ENCODE data around the gene ZNF816.
A peak's percentile ranks its signal among the peaks of the same experiment; 100 is the strongest.
"Not testable (repeated sequence)": the region's sequence is repeated elsewhere in the genome, so short reads cannot be mapped to it uniquely, and the experiment has no call there.

Gene ZNF816

DNA sequence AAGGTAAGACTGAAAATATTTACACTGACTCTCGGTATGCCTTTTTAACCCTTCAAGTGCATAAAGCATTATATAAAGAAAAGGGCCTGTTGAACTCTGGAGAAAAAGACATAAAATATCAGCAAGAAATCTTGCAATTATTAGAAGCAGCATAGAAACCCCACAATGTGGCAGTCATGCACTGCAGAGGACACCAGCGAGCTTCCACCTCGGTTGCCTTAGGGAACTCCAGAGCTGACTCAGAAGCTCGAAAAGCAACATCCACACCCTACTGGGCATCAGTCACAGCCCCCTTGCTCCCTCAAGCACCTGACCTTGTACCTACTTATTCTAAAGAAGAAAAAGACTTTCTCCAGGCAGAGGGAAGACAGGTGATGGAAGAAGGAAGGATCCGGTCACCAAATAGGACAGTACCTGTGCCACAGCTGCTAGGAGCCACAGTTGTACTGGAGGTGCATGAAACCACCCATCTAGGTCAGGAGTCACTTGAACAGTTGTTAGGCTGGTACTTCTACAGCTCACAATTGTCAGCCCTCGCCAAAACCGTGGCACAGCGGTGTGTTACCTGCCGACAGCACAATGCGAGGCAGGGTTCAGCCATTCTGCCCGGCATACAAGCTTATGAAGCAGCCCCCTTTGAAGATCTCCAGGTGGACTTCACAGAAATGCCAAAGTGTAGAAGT lies 2.9 kb downstream of the ZNF816 start:
- no peak for DNase-seq (ENCODE audit: low read depth in 2 of 2)

DNA sequence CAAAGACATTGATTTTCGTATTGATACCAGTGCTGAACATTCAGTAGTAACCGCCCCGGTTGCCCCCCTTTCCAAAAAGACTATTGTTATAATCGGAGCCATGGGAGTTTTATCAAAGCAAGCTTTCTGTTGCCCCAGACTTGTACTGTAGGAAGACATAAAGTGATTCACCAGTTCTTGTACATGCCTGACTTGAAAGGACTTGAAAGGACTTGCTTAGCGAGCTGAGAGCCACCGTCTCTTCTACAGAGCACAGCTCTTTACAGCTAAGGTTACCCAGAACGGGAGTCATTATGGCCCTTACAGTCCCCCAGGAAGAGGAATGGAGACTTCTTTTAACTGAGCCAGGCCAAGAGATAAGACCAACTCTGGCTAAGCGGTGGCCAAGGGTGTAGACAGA lies 5.1 kb downstream of the ZNF816 start:
- DNase-seq (ENCODE audit: low read depth in 2 of 2), result no peak

DNA sequence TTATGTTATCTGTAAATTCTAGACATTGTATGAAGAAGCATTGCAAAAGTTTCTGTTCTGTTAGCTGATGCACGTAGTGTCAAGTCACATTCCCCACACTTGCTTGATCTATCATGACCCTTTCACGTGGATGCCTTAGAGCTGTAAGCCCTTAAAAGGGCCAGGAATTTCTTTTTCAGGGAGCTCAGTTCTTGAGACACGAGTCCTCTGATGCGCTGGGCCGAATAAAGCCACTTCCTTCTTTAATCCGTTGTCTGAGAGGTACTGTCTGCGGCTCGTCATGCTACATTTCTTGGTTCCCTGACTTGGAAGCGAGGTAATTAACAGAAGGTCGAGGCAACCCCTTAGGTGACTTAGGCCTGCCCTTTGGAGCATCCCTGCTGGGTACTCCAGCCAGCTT lies 5.8 kb downstream of the ZNF816 start:
- DNase-seq (ENCODE audit: low read depth in 2 of 2), result no peak

DNA sequence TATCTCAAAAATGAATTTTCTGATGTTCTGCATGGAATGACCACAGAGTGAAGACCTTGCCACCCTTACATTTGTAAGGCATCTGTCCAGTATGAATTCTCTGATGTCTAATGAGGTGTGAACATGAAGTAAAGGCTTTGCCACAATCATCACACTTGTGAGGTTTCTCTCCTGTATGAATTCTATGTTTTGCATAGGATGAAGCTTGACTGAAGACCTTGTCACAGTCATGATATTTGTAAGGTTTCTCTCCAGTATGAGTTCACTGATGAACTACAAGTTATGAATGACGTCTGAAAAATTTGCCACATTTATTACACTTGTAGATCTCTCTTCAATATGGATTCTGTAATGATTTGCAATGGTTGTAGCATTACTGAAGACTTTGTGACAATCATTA lies 13.3 kb downstream of the ZNF816 start:
- no peak for DNase-seq (ENCODE audit: low read depth in 2 of 2)

DNA sequence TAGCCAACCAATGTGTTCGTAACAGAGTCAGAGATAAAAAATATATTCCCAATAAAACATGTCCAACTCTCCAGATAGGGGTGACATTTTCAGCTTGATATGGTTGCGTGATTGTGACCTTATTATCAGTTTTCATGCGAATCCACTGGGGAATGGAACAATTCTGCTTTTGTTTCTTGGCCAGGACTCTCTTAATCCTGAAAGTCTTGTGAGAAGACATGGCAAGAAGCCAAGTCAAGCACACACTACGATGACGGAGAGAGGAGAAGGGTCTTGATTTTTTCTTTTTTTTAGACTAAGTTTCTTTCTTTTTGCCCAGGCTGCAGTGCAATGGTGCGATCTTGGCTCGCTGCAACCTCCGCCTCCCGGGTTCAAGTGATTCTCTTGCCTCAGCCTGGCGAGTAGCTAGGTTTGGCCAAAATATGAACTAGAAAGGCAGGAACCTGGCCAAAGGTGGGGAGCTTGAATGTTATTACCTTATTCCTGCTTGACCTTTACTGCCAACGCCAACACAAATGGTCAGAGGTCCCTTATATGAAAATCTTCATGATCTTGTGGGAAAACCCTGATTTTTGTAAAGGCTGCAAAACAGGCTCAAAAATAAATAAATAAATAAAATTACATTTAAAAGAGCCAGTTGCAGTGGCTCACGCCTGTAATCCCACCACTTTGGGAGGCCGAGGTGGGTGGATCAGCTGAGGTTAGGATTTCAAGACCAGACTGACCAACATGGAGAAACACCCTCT lies 14.5 kb downstream of the ZNF816 start:
- no peak for DNase-seq (ENCODE audit: low read depth in 2 of 2)

DNA sequence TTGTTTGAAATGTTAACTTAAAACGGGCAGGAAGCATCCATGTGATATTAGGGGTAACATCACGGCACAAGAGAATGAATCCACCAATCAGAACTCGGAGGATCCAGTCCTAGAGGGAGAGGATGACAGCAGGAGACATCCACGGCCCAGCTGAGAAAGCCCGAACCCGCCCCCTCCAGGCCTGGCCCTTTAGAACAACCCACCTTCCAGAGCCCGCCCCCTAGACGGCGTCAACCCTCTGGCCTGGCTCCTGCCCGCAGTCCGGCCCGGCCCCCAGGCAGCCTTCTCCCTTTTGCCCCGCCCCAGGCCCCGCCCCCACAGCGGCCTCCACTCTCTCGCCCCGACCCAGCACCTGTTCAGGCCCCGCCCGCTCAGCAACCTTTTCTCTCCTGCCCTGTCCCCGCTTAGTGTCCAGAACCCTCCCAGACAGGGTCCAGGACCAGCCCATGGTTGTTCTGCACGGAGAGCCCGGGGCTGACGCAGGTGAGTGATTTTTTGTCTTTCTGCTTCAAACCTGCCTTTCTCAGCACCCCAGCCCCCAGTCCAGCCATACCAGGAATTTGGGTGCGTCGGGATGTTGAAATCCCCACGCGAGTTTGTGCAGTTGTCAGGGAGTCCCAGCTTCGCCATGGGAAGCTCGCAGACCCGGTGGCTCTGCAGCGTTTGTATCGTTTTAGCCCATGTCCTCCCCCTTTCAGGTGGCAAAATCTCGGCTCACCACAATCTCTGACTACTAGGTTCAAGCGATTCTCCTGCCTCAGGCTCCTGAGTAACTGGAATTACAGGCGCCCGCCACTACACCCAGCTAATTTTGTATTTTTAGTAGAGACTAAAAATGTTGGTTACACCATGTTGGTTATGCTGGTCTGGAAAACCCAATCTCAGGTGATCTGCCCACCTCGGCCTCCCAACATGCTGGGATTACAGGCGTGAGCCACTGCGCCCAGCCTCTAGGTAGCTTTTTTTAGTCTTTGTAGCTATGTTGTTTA lies 16.1 kb downstream of the ZNF816 start:
- DNase-seq (ENCODE audit: low read depth in 2 of 2), result no peak

DNA sequence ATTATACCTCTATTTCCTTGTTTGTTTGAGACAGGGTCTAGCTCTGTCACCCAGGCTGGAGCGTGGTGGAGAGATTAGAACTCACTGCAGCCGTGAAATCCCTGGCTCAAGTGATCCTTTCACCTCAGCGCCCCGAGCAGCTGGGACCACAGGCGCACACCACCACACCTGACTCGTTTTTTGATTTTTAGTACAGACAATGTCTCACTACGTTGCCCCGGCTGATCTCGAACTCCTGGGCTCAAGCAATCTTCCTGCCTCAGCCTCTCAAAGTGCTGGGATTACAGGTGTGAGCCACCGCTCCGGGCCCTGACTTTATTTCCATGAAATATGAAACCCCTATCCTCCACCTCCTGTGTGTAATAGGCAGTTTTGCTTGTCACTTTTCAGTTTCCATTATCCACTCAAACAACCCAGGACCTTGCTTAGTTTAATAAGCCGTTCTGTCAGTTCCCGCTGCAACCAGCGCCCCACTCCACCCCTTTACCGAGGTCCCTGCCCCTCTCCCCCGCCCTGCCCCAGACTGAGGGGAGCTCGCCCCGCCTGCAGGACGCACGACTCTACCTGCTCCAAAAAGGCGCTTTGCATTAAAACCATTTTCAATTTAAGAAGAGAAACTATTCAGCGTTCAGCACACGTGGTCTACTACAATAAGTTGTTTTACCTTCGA lies 16.9 kb downstream of the ZNF816 start:
- no peak for DNase-seq (ENCODE audit: low read depth in 2 of 2)

DNA sequence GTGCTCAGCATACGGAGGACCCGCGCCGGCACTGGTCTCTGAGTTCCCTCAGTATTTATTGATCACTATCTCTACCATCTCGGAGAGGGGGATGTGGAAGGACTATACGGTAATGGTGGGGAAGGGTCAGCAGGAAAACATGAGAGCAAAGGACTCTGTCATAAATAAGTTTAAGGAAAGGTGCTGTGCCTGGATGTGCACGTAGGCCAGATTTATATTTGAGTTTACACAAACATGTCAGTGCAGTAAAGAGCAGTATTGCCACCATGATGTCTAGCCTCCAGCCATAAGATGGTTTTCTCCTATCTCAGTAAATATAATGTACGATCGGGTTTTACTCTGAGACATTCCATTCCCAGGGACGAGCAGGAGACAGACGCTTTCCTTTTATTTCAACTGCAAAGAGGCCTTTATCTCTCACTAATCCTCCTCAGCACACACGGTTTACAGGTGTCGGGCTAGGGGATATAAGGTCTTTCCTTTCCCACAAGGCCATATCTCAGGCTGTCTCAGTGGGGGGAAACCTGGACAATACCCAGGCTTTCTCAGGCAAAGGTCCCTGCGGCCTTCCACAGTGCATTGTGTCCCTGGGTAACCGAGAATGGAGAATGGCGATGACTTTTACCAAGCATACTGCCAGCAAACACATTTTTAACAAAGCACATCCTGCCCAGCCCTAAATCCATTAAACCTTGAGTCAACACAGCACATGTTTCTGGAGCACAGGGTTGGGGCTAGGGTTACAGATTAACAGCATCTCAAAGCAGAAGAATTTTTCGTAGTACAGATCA lies 17.8 kb downstream of the ZNF816 start:
- DNase-seq (ENCODE audit: low read depth in 2 of 2), result not testable (repeated sequence)

DNA sequence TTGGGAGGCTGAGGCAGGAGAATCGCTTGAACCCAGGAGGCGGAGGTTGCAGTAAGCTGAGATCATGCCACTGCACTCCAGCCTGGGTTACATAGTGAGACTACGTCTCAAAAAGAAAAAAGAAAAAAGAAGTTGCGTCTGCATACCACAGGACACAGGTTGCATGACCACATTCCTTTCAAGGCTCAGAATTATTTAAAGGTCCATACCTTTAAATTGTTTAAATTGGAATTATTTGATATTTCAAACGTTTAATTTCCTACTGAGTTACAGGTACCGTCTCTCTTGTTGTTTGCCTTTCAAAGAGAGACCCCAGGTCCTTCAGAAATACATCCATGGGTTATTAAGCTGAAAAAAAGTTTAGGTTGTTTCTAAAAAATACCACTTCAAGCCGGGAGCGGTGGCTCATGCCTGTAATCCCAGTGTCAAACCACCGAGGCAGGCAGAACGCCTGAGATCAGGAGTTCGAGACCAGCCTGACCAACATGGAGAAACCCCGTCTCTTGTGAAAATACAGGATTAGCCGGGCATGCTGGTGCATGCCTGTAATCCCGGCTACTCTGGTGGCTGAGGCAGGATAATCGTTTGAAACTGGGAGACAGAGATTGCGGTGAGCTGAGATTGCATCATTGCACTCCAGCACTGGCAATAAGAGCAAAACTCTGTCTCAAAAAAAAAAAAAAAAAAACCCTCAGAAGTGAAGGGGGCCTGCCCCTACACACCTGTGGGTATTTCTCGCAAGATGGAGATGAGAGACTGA lies 18.6 kb downstream of the ZNF816 start:
- DNase-seq (ENCODE audit: low read depth in 2 of 2), result no peak

DNA sequence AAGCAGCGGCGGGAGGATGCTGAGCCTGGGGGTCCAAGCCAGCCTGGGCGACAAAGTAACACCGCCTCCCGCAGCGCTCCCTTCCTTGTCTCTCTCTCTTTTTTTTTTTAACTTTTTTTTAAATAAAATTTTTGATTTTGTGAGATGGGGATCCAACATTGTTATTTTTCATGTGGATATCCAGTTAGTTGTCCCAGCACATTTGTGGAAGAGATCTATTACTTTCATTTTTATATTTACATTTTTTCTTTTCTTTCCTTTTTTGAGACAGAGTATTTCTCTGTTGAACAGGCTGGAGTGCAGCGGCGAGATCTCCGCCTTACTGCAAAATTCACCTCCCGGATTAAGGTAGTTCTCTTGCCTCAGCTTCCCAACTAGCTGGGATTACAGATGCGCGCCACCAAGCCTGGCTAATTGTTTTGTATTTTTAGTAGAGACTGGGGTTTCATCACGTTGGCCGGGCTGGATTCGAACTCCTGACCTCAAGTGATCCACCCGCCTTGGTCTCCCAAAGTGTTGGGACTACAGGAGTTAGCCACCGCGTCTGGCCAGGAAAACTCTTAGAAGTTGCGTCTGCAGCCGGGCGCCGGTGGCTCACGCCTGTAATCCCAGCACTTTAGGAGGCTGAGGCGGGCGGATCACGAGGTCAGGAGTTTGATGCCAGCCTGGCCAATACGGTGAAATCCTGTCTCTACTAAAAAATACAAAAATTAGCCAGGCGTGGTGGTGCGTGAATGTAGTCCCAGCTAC lies 19.4 kb downstream of the ZNF816 start:
- DNase-seq (ENCODE audit: low read depth in 2 of 2), result no peak

DNA sequence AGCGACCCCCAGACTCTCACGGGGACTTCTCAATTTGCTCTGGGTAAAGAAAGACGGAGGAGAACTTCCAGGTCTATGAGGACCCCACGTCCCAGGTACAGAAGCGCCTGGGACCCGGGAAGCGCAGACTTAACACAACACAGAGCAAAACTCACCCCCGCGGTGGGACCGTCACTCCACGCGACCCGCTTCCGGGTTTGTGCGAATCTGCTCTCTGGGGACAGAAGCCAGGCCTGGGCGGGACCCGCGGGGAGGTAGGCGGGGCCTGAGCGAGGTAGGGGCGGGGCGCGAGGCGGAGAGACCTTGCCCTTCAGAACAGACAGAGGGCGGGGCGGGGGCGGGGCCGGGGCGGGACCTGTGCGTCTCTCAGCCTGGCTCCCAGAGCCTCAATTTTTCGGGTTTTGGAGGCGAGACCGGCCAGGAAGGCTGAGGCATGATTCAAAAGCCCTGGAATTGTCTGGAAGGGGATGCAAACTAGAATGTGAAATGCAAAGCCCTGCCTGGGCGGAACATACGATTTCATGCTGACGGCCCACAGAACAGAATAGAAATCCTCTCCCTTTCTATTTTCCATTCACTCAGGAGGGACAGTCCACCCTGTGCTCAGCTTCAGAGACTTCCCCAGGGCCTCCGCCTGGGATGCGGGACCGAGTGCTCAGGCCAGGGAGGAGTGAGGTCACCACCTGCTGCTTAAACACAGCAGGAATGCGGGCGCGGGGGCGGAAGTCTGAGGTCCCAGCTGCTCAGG lies 20.1 kb downstream of the ZNF816 start:
- DNase-seq (ENCODE audit: low read depth in 2 of 2), result peak; percentile 84 to 87

DNA sequence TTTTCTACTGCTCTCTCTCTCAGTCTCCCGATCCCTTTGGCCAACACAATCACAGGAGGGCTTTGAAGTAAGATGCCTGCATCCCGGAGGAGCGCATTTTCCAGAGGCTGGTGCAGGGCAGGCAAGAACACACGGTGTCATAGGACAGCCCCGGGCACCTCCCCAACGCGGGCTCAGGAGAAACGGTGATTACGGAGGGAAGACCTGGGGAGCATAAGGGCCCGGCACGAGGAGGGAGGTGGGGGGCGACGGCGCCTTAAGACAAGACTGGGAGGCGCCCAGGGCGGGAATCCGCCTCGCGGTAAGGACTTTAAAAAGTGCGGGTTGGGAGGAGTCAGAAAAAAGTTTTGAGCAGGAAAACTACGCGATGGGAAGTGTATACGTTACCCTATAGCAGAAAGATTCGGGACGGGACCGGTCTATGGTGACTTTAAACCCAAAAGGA lies 20.7 kb downstream of the ZNF816 start:
- no peak for DNase-seq (ENCODE audit: low read depth in 2 of 2)

DNA sequence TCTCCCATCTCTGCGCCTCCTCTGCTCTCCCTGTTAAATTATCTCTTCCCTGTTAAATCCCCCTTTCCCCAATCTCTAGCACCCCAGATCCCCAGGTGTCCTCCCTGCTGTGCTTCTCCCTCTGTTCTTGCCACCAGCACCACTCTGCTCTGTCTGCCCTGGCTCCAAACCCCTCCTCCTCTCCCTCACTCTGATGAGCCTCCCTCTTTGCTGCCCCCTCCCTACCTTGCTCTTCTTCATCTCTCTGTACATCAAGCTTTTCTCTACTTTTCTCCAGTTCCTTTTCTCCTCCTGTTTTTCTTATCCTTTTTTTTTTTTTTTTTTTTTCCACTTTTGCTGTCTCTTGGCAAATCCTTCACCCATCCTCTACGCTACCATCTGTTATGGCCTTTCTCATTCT lies 21.2 kb downstream of the ZNF816 start:
- not testable (repeated sequence) for DNase-seq (ENCODE audit: low read depth in 2 of 2)

DNA sequence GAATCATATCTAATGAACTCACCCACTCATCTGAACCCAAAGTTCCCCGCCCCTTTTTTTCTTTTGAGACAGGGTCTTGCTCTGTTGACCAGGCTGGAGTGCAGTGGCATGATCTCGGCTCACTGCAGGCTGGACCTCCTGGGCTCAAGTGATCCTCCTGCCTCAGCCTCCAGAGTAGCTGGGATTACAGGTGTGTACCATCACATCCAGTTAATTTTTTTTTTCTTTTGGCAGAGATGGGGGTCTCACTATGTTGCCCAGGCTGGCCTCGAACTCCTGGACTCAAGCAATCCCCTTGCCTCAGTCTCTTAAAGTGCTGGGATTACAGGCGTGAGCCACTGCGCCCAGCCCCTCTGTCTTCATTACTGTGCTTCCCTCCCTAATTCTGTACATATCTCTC lies 21.8 kb downstream of the ZNF816 start:
- DNase-seq (ENCODE audit: low read depth in 2 of 2), result not testable (repeated sequence)

DNA sequence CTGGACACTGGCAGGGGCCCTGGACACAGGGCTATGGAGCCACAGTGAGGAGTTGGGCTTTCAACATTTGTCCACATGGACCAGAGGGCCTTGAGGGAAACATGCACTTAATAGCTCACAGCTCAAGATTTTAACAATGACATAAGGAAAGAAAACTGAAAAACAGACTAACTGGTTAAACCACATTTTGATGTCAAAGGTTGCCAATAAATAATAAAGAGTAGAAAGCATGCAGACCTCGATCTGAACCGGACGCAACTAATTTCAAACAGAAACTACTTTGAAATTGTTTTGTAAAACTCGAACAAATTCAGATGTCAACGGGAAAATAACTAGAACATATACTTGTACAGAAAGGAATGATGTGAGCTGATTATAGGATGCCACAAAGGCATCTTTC lies 23.9 kb downstream of the ZNF816 start:
- no peak for DNase-seq (ENCODE audit: low read depth in 2 of 2)

DNA sequence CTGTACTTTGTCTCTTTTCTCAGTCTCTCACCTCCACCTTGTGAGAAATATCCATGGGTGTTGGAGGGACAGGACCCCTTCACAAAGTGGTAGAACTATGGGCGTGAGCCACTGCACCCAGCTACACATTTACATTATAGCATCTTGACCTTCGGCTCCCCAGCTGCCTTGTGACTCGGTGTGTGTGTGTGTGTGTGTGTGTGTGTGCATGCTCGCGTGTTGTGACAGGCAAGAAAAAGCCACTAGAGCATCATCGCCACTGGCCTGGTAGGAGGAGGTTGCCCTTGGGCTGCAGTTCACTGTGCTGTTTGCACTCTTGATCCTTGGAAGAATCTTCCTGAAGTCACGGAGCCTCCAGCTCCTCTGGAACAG lies 25.7 kb downstream of the ZNF816 start:
- no peak for DNase-seq (ENCODE audit: low read depth in 2 of 2)

DNA sequence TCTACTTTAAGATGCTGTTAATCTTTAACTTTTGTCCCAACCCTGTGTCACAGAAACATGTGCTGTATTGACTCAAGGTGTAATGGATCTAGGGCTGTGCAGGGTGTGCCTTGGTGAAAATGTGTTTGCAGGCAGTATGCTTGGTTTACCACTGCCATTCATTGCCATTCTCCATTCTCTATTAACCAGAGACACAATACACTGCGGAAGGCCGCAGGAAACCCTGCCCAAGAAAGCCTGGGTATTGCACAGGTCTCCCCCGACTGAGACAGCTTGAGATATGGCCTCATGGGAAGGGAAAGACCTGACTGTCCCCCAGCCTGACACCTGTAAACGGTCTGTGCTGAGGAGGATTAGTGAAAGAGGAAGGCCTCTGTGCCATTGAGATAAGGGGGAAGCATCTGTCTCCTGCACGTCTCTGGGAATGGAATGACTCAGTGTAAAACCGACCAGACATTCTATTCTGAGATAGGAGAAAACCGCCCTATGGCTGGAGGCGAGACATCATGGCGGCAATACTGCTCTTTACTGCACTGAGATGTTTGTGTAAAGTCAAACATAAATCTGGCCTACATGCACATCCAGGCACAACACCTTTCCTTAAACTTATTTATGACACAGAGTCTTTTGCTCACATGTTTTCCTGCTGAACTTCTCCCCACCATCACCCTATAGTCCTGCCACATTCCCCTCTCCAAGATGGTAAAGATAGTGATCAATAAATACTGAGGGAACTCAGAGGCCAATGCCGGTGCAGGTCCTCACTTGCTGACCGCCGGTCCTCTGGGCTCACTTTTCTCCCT lies 26.3 kb downstream of the ZNF816 start:
- no peak for DNase-seq (ENCODE audit: low read depth in 2 of 2)

DNA sequence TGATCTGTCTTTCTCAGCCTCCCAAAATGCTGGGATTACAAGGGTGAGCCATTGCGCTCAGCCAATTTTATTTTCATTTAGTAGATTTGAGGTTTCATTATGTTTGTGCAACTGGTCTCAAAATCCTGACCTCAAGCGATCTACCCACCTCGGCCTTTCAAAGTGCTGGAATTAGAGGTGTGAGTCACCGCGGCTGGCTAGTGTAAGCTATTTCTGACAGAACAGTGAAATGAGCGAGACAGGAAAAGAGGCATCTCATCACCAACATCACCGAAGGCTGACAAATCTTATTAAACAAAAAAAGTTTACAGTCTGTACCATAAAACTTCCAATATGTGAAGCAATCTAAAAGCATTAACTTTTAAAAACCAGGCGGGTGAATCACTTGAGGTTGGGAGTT lies 27.2 kb downstream of the ZNF816 start:
- DNase-seq (ENCODE audit: low read depth in 2 of 2), result no peak

All from stimulated activated CD4-positive, alpha-beta T cell treated with anti-CD3 and anti-CD28 coated beads, Interleukin-12 subunit alpha, Interleukin-12 subunit beta, amount 100 ng/mL, for 24 hours (primary cell).